ENCODE results near the gene FMNL2.

GRCh38 chr2:152447897-152448296, 112.9 kb downstream of the FMNL2 start:
- TF ChIP-seq CTCF (IDR thresholded peaks at IDR 0.05; ENCODE audit: low read depth, low read length, missing input control) (no peak), EGR1 (IDR thresholded peaks at IDR 0.05; ENCODE audit: low read depth in 2 of 2) (no peak), RAD21 (IDR thresholded peaks at IDR 0.05) (no peak), JUND (IDR thresholded peaks at IDR 0.05) (no peak), NR2F2 (IDR thresholded peaks at IDR 0.05) (no peak), REST (IDR thresholded peaks at IDR 0.05) (no peak), FOXA1 (IDR thresholded peaks at IDR 0.05) (no peak), ATF3 (IDR thresholded peaks at IDR 0.05) (no peak), ZBTB33 (IDR thresholded peaks at IDR 0.05) (no peak), HNF4G (IDR thresholded peaks at IDR 0.05) (no peak)
